HCT116 (cell line): ENCODE measurements around the gene NSMCE1.

Experiments used
- EGR1 ChIP-seq: IDR thresholded peaks from 2 replicates; pipeline ENCODE4 v1.6.1; 2012; ENCODE audit warnings: low read depth
- EZH2 ChIP-seq: fragments of 200-600 bp; sonication (generic); IDR thresholded peaks from 2 replicates; pipeline ENCODE4 v1.6.1; 2017; ENCODE audit warnings: antibody characterized with exemption, mixed run types
- POLR2AphosphoS5 ChIP-seq: IDR thresholded peaks from 2 replicates; pipeline ENCODE4 v1.6.1; 2011; ENCODE audit warnings: mild to moderate bottlenecking, low read depth, low read length, moderate library complexity
- SP1 ChIP-seq: IDR thresholded peaks from 2 replicates; pipeline ENCODE4 v1.6.1; 2012; ENCODE audit warnings: low read depth
- YY1 ChIP-seq: IDR thresholded peaks from 2 replicates; pipeline ENCODE4 v1.6.1; 2011; ENCODE audit warnings: low read length, low read depth, moderate library complexity, mild to moderate bottlenecking; ENCODE audit not compliant: insufficient replicate concordance; ENCODE audit errors: extremely low read depth
- TF ChIP-seq, protein P1 (sequence below), 3 experiments: fragments of 200-600 bp in 1 of 3; sonication (generic) in 1 of 3; IDR thresholded peaks in 2 of 3; conservative IDR thresholded peaks in 1 of 3; 2 replicates each; pipeline ENCODE4 v1.5.1; 2012 to 2017; ENCODE audit warnings: low read depth in 2 of 3, low read length in 2 of 3, antibody characterized with exemption in 1 of 3, borderline replicate concordance in 1 of 3, control low read depth in 1 of 3, mild to moderate bottlenecking in 1 of 3, mixed read lengths in 1 of 3, mixed run types in 1 of 3, moderate library complexity in 1 of 3; ENCODE audit not compliant: insufficient read depth in 1 of 3

DNA sequence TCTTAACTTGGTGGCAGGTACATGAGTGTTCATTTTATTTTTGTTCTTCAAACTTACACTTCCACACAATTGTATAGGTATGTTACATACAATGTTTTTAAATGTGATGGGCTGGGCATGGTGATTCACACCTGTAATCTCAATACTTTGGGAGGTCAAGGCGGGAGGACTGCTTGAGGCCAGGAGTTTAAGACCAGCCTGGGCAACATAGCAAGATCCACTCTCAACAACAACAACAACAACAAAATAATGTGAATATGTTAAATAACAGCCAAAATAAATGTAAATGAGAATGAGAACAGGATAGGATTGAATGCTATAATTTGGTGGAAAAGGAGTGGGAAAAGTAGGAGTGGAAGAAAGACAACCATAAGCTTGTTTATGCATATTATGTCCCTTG, 2.6 kb downstream of the NSMCE1 start:
- TF ChIP-seq SP1 (no peak), EGR1 (no peak), EZH2 (no peak), POLR2AphosphoS5 (no peak), YY1 (no peak)
- TF ChIP-seq, protein P1, sequence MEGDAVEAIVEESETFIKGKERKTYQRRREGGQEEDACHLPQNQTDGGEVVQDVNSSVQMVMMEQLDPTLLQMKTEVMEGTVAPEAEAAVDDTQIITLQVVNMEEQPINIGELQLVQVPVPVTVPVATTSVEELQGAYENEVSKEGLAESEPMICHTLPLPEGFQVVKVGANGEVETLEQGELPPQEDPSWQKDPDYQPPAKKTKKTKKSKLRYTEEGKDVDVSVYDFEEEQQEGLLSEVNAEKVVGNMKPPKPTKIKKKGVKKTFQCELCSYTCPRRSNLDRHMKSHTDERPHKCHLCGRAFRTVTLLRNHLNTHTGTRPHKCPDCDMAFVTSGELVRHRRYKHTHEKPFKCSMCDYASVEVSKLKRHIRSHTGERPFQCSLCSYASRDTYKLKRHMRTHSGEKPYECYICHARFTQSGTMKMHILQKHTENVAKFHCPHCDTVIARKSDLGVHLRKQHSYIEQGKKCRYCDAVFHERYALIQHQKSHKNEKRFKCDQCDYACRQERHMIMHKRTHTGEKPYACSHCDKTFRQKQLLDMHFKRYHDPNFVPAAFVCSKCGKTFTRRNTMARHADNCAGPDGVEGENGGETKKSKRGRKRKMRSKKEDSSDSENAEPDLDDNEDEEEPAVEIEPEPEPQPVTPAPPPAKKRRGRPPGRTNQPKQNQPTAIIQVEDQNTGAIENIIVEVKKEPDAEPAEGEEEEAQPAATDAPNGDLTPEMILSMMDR (IDR thresholded peaks at IDR 0.05 in 2 of 3, conservative IDR thresholded peaks at IDR 0.05 in 1 of 3; ENCODE audit: borderline replicate concordance in 1 of 3, insufficient read depth in 1 of 3, low read depth in 2 of 3, low read length in 2 of 3) = no peak
